ENCODE measurements around the gene LIMCH1. TPM values are rescaled to one million over a fixed set of nuclear protein-coding genes. Genes with fewer than 3 reads are reported as not detected.
A peak's percentile ranks its signal among the peaks of the same experiment; 100 is the strongest.

LIMCH1 gene
- total and polyA plus RNA-seq, 10 donors, result 14.4 to 434 (median 212) TPM

GRCh38 chr4:41538887-41539498 lies 1.0 kb downstream of the LIMCH1 start:
- peaks cover 0 to 19% (median 0%) of the 10 kb centered on the region in 6 donors for H3K4me1 ChIP-seq
- H3K36me3 ChIP-seq, result no peaks in the 10 kb centered on the region
- DNase-seq, result peak; percentile 77
- H3K27me3 ChIP-seq (replicated peaks in 1 of 7), result peaks cover 0 to 19% (median 0%) of the 10 kb centered on the region in 7 donors
- 56 to 73% (median 68%) methylated on average over 12 of the region's 12 CpGs for WGBS, 5 donors
- TF ChIP-seq POLR2AphosphoS5 (IDR thresholded peaks at IDR 0.05), result peak in 2 of 3 donors; percentile 90
- TF ChIP-seq POLR2A (IDR thresholded peaks at IDR 0.05), result peak in 1 of 3 donors; percentile 80
- TF ChIP-seq CTCF (IDR thresholded peaks at IDR 0.05 in 8 of 11, conservative IDR thresholded peaks at IDR 0.05 in 3 of 11), result no peak
- intact Hi-C loops (cut with DNase I; ENCODE audit: low total_unique reads), result no loop called here
- peak overlapping the region; percentile 3 to 63 (median 30) for H3K4me3 ChIP-seq
- H3K9me3 ChIP-seq, result no peaks in the 10 kb centered on the region
- H3K27ac ChIP-seq, result peak overlapping the region; percentile 24 to 92 (median 82)

- H3K4me1 ChIP-seq, result peaks cover 0 to 24% (median 0%) of the 10 kb centered on the region in 6 donors
These were observed 1.8 kb downstream of the LIMCH1 start for GRCh38 chr4:41539711-41540110.

GRCh38 chr4:41540687-41541086 lies 2.7 kb downstream of the LIMCH1 start:
- H3K4me1 ChIP-seq, result peaks cover 0 to 27% (median 0%) of the 10 kb centered on the region in 6 donors
- DNase-seq, result no peak
- no peaks in the 10 kb centered on the region for H3K9me3 ChIP-seq
- intact Hi-C loops (cut with DNase I; ENCODE audit: low total_unique reads), result no loop called here
- TF ChIP-seq POLR2AphosphoS5 (IDR thresholded peaks at IDR 0.05), result peak in 1 of 3 donors; percentile 45
- TF ChIP-seq CTCF (IDR thresholded peaks at IDR 0.05 in 8 of 11, conservative IDR thresholded peaks at IDR 0.05 in 3 of 11), result no peak
- H3K27me3 ChIP-seq (replicated peaks in 1 of 7), result peaks cover 0 to 19% (median 0%) of the 10 kb centered on the region in 7 donors
- WGBS, 5 donors, result 60 to 76% (median 75%) methylated on average over 5 of the region's 5 CpGs
- no peaks in the 10 kb centered on the region for H3K36me3 ChIP-seq
- H3K27ac ChIP-seq, result peak overlapping the region; percentile 58 to 92 (median 82)
- peak overlapping the region in 7 of 8 donors; percentile 11 to 63 (median 30) for H3K4me3 ChIP-seq

More at GRCh38 chr4:41539711-41540110, 1.8 kb downstream of the LIMCH1 start:
- Histone ChIP-seq H3K36me3 (no peaks in the 10 kb centered on the region), H3K27me3 (replicated peaks in 1 of 7) (peaks cover 0 to 19% (median 0%) of the 10 kb centered on the region in 7 donors), H3K27ac (peak overlapping the region; percentile 24 to 92 (median 82)), H3K9me3 (no peaks in the 10 kb centered on the region), H3K4me3 (peak overlapping the region in 7 of 8 donors; percentile 13 to 63 (median 31))
- no peak for TF ChIP-seq POLR2AphosphoS5 (IDR thresholded peaks at IDR 0.05)
- TF ChIP-seq POLR2A (IDR thresholded peaks at IDR 0.05), result no peak
- TF ChIP-seq CTCF (IDR thresholded peaks at IDR 0.05 in 8 of 11, conservative IDR thresholded peaks at IDR 0.05 in 3 of 11), result no peak
- intact Hi-C loops (cut with DNase I; ENCODE audit: low total_unique reads), result no loop called here
- no peak for DNase-seq

- DNase-seq, result no peak
- H3K27ac ChIP-seq, result peak overlapping the region; percentile 58 to 92 (median 82)
- no peaks in the 10 kb centered on the region for H3K36me3 ChIP-seq
- peaks cover 0 to 19% (median 0%) of the 10 kb centered on the region in 7 donors for H3K27me3 ChIP-seq (replicated peaks in 1 of 7)
- H3K4me1 ChIP-seq, result peaks cover 0 to 27% (median 0%) of the 10 kb centered on the region in 6 donors
- H3K4me3 ChIP-seq, result peak overlapping the region in 4 of 8 donors; percentile 1 to 63 (median 24)
- WGBS, 5 donors, result 70 to 84% (median 75%) methylated on average over 7 of the region's 7 CpGs
- TF ChIP-seq POLR2AphosphoS5 (IDR thresholded peaks at IDR 0.05) (peak in 2 of 3 donors; percentile 30 to 48), POLR2A (IDR thresholded peaks at IDR 0.05) (no peak), CTCF (IDR thresholded peaks at IDR 0.05 in 8 of 11, conservative IDR thresholded peaks at IDR 0.05 in 3 of 11) (no peak)
- no peaks in the 10 kb centered on the region for H3K9me3 ChIP-seq
- intact Hi-C loops (cut with DNase I; ENCODE audit: low total_unique reads), result no loop called here
These were observed 3.7 kb downstream of the LIMCH1 start for GRCh38 chr4:41541687-41542094.
